Measurements from ENCODE around the gene DEPDC1. TPM values are rescaled to one million over a fixed set of nuclear protein-coding genes. Genes with fewer than 3 reads are reported as not detected.

The DEPDC1 gene
- total and polyA plus RNA-seq, 2 donors (not counting 1 experiment from before 2014, with no cell fraction given): 0.03 to 0.07 TPM

- no peak overlapping the region for H3K9ac ChIP-seq (ENCODE audit: low read length)
- no peak overlapping the region for H3K4me3 ChIP-seq (ENCODE audit: control extremely low read depth in 1 of 5, extremely low read depth in 1 of 5, insufficient read depth in 1 of 5, low read depth in 2 of 5, low read length in 4 of 5)
- H2AFZ ChIP-seq (ENCODE audit: insufficient read depth, low read depth, low read length, poor library complexity, severe bottlenecking): no peak overlapping the region
- H3K79me2 ChIP-seq (ENCODE audit: control insufficient read depth, insufficient read depth, low read length): no peaks in the 10 kb centered on the region
- no peaks in the 10 kb centered on the region for H4K20me1 ChIP-seq (ENCODE audit: control insufficient read depth, insufficient read depth, low read length, poor library complexity, severe bottlenecking)
- H3K27me3 ChIP-seq (replicated peaks in 1 of 4; ENCODE audit: control extremely low read depth in 1 of 4, control insufficient read depth in 3 of 4, insufficient read depth in 4 of 4, low read length in 3 of 4): no peaks in the 10 kb centered on the region
- Mint-ChIP-seq H3K27ac (no peak overlapping the region), H3K27me3 (peaks cover 11% of the 10 kb centered on the region), H3K9me3 (ENCODE audit: insufficient read depth) (peaks cover 9% of the 10 kb centered on the region), H3K4me3 (no peak overlapping the region), H3K4me1 (no peaks in the 10 kb centered on the region)
- H3K4me1 ChIP-seq (ENCODE audit: control insufficient read depth in 2 of 2, insufficient read depth in 2 of 2, low read length in 2 of 2): no peaks in the 10 kb centered on the region
- H3K27ac ChIP-seq (ENCODE audit: low read length in 2 of 2): no peak overlapping the region
- ATAC-seq (ENCODE audit: low read depth): no peak
- CTCF ChIA-PET: no interaction called here
- no peak for TF ChIP-seq CTCF (IDR thresholded peaks at IDR 0.05)
- TF ChIP-seq EZH2 (IDR thresholded peaks at IDR 0.05; ENCODE audit: borderline replicate concordance, insufficient read depth, low read depth, low read length, poor library complexity, severe bottlenecking): no peak
- no peak for DNase-seq
- intact Hi-C loops (cut with micrococcal nuclease): no loop called here
- no peaks in the 10 kb centered on the region for H3K36me3 ChIP-seq (replicated peaks in 1 of 2; ENCODE audit: control extremely low read depth in 1 of 2, control insufficient read depth in 1 of 2, extremely low read depth in 1 of 2, insufficient read depth in 2 of 2, low read length in 1 of 2)
- POLR2A ChIA-PET: no interaction called here
- no peaks in the 10 kb centered on the region for H3K9me3 ChIP-seq (ENCODE audit: control extremely low read depth in 1 of 3, control insufficient read depth in 2 of 3, insufficient read depth in 1 of 3, low read length in 2 of 3)
- no peak overlapping the region for H3K4me2 ChIP-seq (replicated peaks; ENCODE audit: low read depth, low read length, poor library complexity, severe bottlenecking)
These were observed 6.2 kb upstream of the DEPDC1 start for GRCh38 chr1:68503085-68503484.

DNA sequence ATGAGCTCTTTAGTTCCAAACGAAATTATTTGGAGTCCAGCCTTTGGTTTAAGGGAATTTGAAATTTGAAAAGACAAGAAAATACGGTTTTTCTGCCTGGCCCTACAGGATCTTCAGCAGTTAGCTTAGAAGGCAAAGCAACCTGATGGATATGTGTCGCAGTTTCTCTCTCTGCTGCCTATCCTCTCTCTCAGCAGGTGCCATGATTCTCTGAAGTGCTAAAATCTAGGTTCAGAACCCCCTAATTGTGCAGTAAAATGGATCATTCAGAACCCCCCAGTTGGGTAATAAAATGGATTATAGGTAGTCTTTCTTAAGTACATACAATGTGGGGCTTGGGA is 446 bp upstream of the DEPDC1 start:
- Histone ChIP-seq H3K9me3 (ENCODE audit: control extremely low read depth in 1 of 3, control insufficient read depth in 2 of 3, insufficient read depth in 1 of 3, low read length in 2 of 3) (no peaks in the 10 kb centered on the region), H3K79me2 (ENCODE audit: control insufficient read depth, insufficient read depth, low read length) (no peaks in the 10 kb centered on the region), H2AFZ (ENCODE audit: insufficient read depth, low read depth, low read length, poor library complexity, severe bottlenecking) (peak overlapping the region; percentile 80), H3K4me2 (replicated peaks; ENCODE audit: low read depth, low read length, poor library complexity, severe bottlenecking) (peak overlapping the region; percentile 83), H3K36me3 (replicated peaks in 1 of 2; ENCODE audit: control extremely low read depth in 1 of 2, control insufficient read depth in 1 of 2, extremely low read depth in 1 of 2, insufficient read depth in 2 of 2, low read length in 1 of 2) (no peaks in the 10 kb centered on the region), H3K27ac (ENCODE audit: low read length in 2 of 2) (peak overlapping the region in 1 of 2 donors; percentile 46), H3K27me3 (replicated peaks in 1 of 4; ENCODE audit: control extremely low read depth in 1 of 4, control insufficient read depth in 3 of 4, insufficient read depth in 4 of 4, low read length in 3 of 4) (peaks cover 0 to 15% (median 3%) of the 10 kb centered on the region in 4 experiments), H3K9ac (ENCODE audit: low read length) (peak overlapping the region; percentile 78), H4K20me1 (ENCODE audit: control insufficient read depth, insufficient read depth, low read length, poor library complexity, severe bottlenecking) (no peaks in the 10 kb centered on the region), H3K4me1 (ENCODE audit: control insufficient read depth in 2 of 2, insufficient read depth in 2 of 2, low read length in 2 of 2) (peaks cover 16 to 17% of the 10 kb centered on the region in 2 donors), H3K4me3 (ENCODE audit: control extremely low read depth in 1 of 5, extremely low read depth in 1 of 5, insufficient read depth in 1 of 5, low read depth in 2 of 5, low read length in 4 of 5) (peak overlapping the region; percentile 52 to 69 (median 68))
- ChIA-PET POLR2A (no interaction called here), CTCF (no interaction called here)
- Mint-ChIP-seq H3K27ac (no peak overlapping the region), H3K4me3 (peak overlapping the region; percentile 88), H3K27me3 (peaks cover 24% of the 10 kb centered on the region), H3K4me1 (peaks cover 21% of the 10 kb centered on the region), H3K9me3 (ENCODE audit: insufficient read depth) (peaks cover 2% of the 10 kb centered on the region)
- WGBS (ENCODE audit: insufficient coverage): 0% methylated on average over 2 of the region's 3 CpGs
- intact Hi-C loops (cut with micrococcal nuclease): no loop called here
- TF ChIP-seq EZH2 (IDR thresholded peaks at IDR 0.05; ENCODE audit: borderline replicate concordance, insufficient read depth, low read depth, low read length, poor library complexity, severe bottlenecking) (no peak), CTCF (IDR thresholded peaks at IDR 0.05) (no peak)
- no peak for DNase-seq
- ATAC-seq (ENCODE audit: low read depth): no peak
